SK-N-SH (cell line): ENCODE measurements around the gene ZSCAN21. TPM values are rescaled to one million over a fixed set of nuclear protein-coding genes. Genes with fewer than 3 reads are reported as not detected.

Source experiments
- CTCF ChIA-PET: fragments of 300-600, 350-600 bp; formaldehyde crosslinking; extraction: SDS; loops from one replicate; lab custom pipeline; 2021; lab: Yijun Ruan, JAX
- POLR2A ChIA-PET: fragments of 350-600 bp; sonication (Branson Sonifier 250); formaldehyde crosslinking; extraction: SDS; loops from one replicate; lab custom pipeline; 2020; ENCODE audit warnings: antibody characterized with exemption, inconsistent platforms; lab: Yijun Ruan, JAX
- DNase-seq: peaks from one replicate; pipeline ENCODE4 v3.0.0; 2012
- H2AFZ ChIP-seq: fragments of 200-600 bp; sonication (generic); 2 replicates; pipeline ENCODE4 v1.8.1; 2016; ENCODE audit warnings: antibody characterized with exemption, mild to moderate bottlenecking, low read depth
- H3F3A ChIP-seq: fragments of 200-600 bp; sonication (generic); replicated peaks from 2 replicates; pipeline ENCODE3; 2016; ENCODE audit warnings: antibody characterized with exemption, mild to moderate bottlenecking; ENCODE audit not compliant: insufficient read depth
- H3K27ac ChIP-seq, 2 experiments: fragments of 200-500 bp in 1 of 2; fragments of 200-600 bp in 1 of 2; sonication (Bioruptor generic) in 1 of 2; sonication (generic), shearing (Covaris generic) in 1 of 2; 2 replicates each; pipeline versions ENCODE4 v1.5.1 to v1.6.1; 2014 to 2016; ENCODE audit warnings: low read depth in 2 of 2, inconsistent platforms in 1 of 2, low read length in 1 of 2, mild to moderate bottlenecking in 1 of 2, mixed read lengths in 1 of 2
- H3K27me3 ChIP-seq: fragments of 200-600 bp; sonication (generic), shearing (Covaris generic); 2 replicates; pipeline ENCODE4 v1.6.1; 2016; ENCODE audit warnings: mixed run types; ENCODE audit not compliant: insufficient read depth
- H3K36me3 ChIP-seq, 2 experiments: fragments of 200-500 bp in 1 of 2; fragments of 200-600 bp in 1 of 2; sonication (Bioruptor generic) in 1 of 2; sonication (generic) in 1 of 2; replicated peaks in 1 of 2; 2 replicates each; pipeline versions ENCODE3 to v1.5.1; 2014 to 2016; ENCODE audit warnings: low read length in 1 of 2, mild to moderate bottlenecking in 1 of 2; ENCODE audit not compliant: insufficient read depth in 2 of 2, control insufficient read depth in 1 of 2
- H3K4me1 ChIP-seq, 2 experiments: fragments of 200-500 bp in 1 of 2; fragments of 200-600 bp in 1 of 2; sonication (Bioruptor generic) in 1 of 2; sonication (generic), shearing (Covaris generic) in 1 of 2; 2 replicates each; pipeline versions ENCODE4 v1.5.1 to v1.6.1; 2014 to 2016; ENCODE audit warnings: low read depth in 1 of 2, low read length in 1 of 2, mixed run types in 1 of 2; ENCODE audit not compliant: insufficient read depth in 2 of 2, control insufficient read depth in 1 of 2
- H3K4me2 ChIP-seq: fragments of 200-600 bp; sonication (generic), shearing (Covaris generic); 2 replicates; pipeline ENCODE4 v1.6.1; 2017; ENCODE audit warnings: mixed run types
- H3K4me3 ChIP-seq, 2 experiments: fragments of 200-500 bp in 1 of 2; fragments of 200-600 bp in 1 of 2; sonication (Bioruptor generic) in 1 of 2; sonication (generic), shearing (Covaris generic) in 1 of 2; 2 replicates each; pipeline versions ENCODE4 v1.5.1 to v1.8.1; 2014 to 2016; ENCODE audit warnings: low read depth in 2 of 2, inconsistent platforms in 1 of 2, low read length in 1 of 2, mild to moderate bottlenecking in 1 of 2, mixed read lengths in 1 of 2, moderate library complexity in 1 of 2
- H3K79me2 ChIP-seq: fragments of 200-600 bp; sonication (generic); 2 replicates; pipeline ENCODE4 v1.8.1; 2017; ENCODE audit warnings: mild to moderate bottlenecking; ENCODE audit not compliant: insufficient read depth
- H3K9ac ChIP-seq: fragments of 200-600 bp; sonication (generic); 2 replicates; pipeline ENCODE4 v1.6.1; 2017; ENCODE audit warnings: mixed run types
- H3K9me2 ChIP-seq: fragments of 200-600 bp; sonication (generic); 2 replicates; pipeline ENCODE4 v1.6.1; 2017; ENCODE audit warnings: mixed run types
- H3K9me3 ChIP-seq: fragments of 200-600 bp; sonication (generic); 2 replicates; pipeline ENCODE4 v1.6.1; 2017; ENCODE audit warnings: mixed run types, mild to moderate bottlenecking, moderate library complexity
- H4K20me1 ChIP-seq: fragments of 200-600 bp; sonication (generic); 2 replicates; pipeline ENCODE4 v1.6.1; 2017; ENCODE audit warnings: mild to moderate bottlenecking, mixed run types; ENCODE audit not compliant: insufficient read depth
- EP300 ChIP-seq, 2 experiments: IDR thresholded peaks; 2 replicates each; pipeline versions ENCODE4 v1.4.0 to v1.6.1; 2012; ENCODE audit warnings: borderline replicate concordance in 1 of 2, low read depth in 1 of 2, low read length in 1 of 2
- FOXJ3 ChIP-seq: sonication (generic); formaldehyde crosslinking; IDR thresholded peaks from 2 replicates; pipeline ENCODE4 v1.5.1; 2020; ENCODE audit warnings: mild to moderate bottlenecking, missing genetic modification reagents
- MEF2A ChIP-seq: IDR thresholded peaks from 2 replicates; pipeline ENCODE4 v1.4.0; 2012; ENCODE audit warnings: low read depth, borderline replicate concordance
- POLR2AphosphoS5 ChIP-seq: IDR thresholded peaks from 2 replicates; pipeline ENCODE4 v1.6.1; 2012; ENCODE audit warnings: low read depth, low read length
- SIN3A ChIP-seq: IDR thresholded peaks from 2 replicates; pipeline ENCODE4 v1.6.1; 2012; ENCODE audit warnings: low read depth, mild to moderate bottlenecking, low read length, moderate library complexity, borderline replicate concordance
- SMC3 ChIP-seq: IDR thresholded peaks from 2 replicates; pipeline ENCODE4 v1.6.1; 2012; ENCODE audit warnings: low read depth, low read length, improper control_type of control experiment
- TCF12 ChIP-seq: IDR thresholded peaks from 2 replicates; pipeline ENCODE4 v1.4.0; 2012
- USF1 ChIP-seq: IDR thresholded peaks from 2 replicates; pipeline ENCODE4 v1.4.0; 2012; ENCODE audit warnings: low read depth, borderline replicate concordance
- WGBS: methylation state at CpG from one replicate; pipeline ENCODE4 v1.1.6; 2017; ENCODE audit warnings: low lambda C conversion rate; 5-methylcytosine and 5-hydroxymethylcytosine counted together
- polyA plus RNA-seq, 3 experiments: library from polyadenylated mRNA; depleted of rRNA; stranded (reverse); fragments of >200 nt; gene quantifications; 2 replicates each; pipeline ENCODE4 v1.2.3, GENCODE V29; 2012
- TF ChIP-seq, protein P1 (sequence below): IDR thresholded peaks from 2 replicates; pipeline ENCODE4 v1.4.0; 2012; ENCODE audit warnings: low read depth, borderline replicate concordance

ZSCAN21 gene
- polyA plus RNA-seq, 1 of the 3 experiments (the other 2 are of a cell fraction): 17.5 TPM

GRCh38 chr7:100093925-100094486 is 44.4 kb downstream of the ZSCAN21 start:
- Histone ChIP-seq H3K79me2 (peaks cover 89% of the 10 kb centered on the region), H3K9ac (no peak overlapping the region)
- CTCF ChIA-PET: interaction anchor here (1.2 kb wide), 1 partner anchor 37 kb away, joined by 6 read pairs; no protein-coding TSS in a partner anchor

GRCh38 chr7:100095289-100095688 is 45.7 kb downstream of the ZSCAN21 start:
- H3K79me2 ChIP-seq: peaks cover 89% of the 10 kb centered on the region
- POLR2A ChIA-PET: interaction anchor here (1.0 kb wide), 1 partner anchor 9 kb away, joined by 3 read pairs; no protein-coding TSS in a partner anchor

More at GRCh38 chr7:100093925-100094486, 44.4 kb downstream of the ZSCAN21 start:
- no peak for DNase-seq
- 86% methylated on average over 16 of the region's 16 CpGs for WGBS
- Histone ChIP-seq H3K27me3 (no peaks in the 10 kb centered on the region), H3F3A (peaks cover 75% of the 10 kb centered on the region), H4K20me1 (peaks cover 3% of the 10 kb centered on the region; the same call in 1 of the 2 replicates), H3K9me3 (no peaks in the 10 kb centered on the region), H3K36me3 (peaks cover 81 to 82% of the 10 kb centered on the region in 2 experiments), H2AFZ (no peak overlapping the region), H3K4me3 (no peak overlapping the region; a peak in 1 of 4 replicates), H3K4me1 (peaks cover 18 to 58% of the 10 kb centered on the region in 2 experiments; a peak in 3 of 4 replicates), H3K4me2 (no peak overlapping the region), H3K27ac (peak overlapping the region in 1 of 2 experiments; percentile 58; a peak in 2 of 4 replicates), H3K9me2 (no peaks in the 10 kb centered on the region)
- POLR2A ChIA-PET: interaction anchor here (1.0 to 7.5 kb wide), 2 partner anchors 7 to 35 kb away, joined by 4 to 98 read pairs; partner anchors contain the start of genes AP4M1 and MCM7
- TF ChIP-seq POLR2AphosphoS5 (peak; percentile 45; the same call in 1 of the 2 replicates), MEF2A (no peak), FOXJ3 (CRISPR knock-in tag) (0 out of 2 replicates have a peak, but pooled peaks have one; percentile 43), USF1 (no peak), TCF12 (no peak), EP300 (IDR thresholded peaks at IDR 0.05; ENCODE audit: borderline replicate concordance in 1 of 2, low read depth in 1 of 2, low read length in 1 of 2) (no peak), SIN3A (0 out of 2 replicates have a peak, but pooled peaks have one; percentile 7), SMC3 (no peak)
- TF ChIP-seq, protein P1, sequence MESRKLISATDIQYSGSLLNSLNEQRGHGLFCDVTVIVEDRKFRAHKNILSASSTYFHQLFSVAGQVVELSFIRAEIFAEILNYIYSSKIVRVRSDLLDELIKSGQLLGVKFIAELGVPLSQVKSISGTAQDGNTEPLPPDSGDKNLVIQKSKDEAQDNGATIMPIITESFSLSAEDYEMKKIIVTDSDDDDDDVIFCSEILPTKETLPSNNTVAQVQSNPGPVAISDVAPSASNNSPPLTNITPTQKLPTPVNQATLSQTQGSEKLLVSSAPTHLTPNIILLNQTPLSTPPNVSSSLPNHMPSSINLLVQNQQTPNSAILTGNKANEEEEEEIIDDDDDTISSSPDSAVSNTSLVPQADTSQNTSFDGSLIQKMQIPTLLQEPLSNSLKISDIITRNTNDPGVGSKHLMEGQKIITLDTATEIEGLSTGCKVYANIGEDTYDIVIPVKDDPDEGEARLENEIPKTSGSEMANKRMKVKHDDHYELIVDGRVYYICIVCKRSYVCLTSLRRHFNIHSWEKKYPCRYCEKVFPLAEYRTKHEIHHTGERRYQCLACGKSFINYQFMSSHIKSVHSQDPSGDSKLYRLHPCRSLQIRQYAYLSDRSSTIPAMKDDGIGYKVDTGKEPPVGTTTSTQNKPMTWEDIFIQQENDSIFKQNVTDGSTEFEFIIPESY: peak; percentile 1; the same call in 1 of the 2 replicates

More at GRCh38 chr7:100095289-100095688, 45.7 kb downstream of the ZSCAN21 start:
- H3K9me3 ChIP-seq: no peaks in the 10 kb centered on the region
- no peaks in the 10 kb centered on the region for H3K27me3 ChIP-seq
- peaks cover 90 to 91% of the 10 kb centered on the region in 2 experiments for H3K36me3 ChIP-seq
- no peak overlapping the region for H3K4me3 ChIP-seq
- H2AFZ ChIP-seq: no peak overlapping the region
- no peak overlapping the region for H3K9ac ChIP-seq
- H3F3A ChIP-seq: peaks cover 68% of the 10 kb centered on the region
- H3K27ac ChIP-seq: no peak overlapping the region; a peak in 1 of 4 replicates
- H3K4me2 ChIP-seq: no peak overlapping the region
- DNase-seq: no peak
- WGBS: 79% methylated on average over 9 of the region's 9 CpGs
- peaks cover 3% of the 10 kb centered on the region; the same call in 1 of the 2 replicates for H4K20me1 ChIP-seq
- H3K9me2 ChIP-seq: no peaks in the 10 kb centered on the region
- CTCF ChIA-PET: interaction anchor here (0.9 to 1.2 kb wide), 3 partner anchors 13 to 116 kb away, joined by 3 to 6 read pairs (median 3); no protein-coding TSS in a partner anchor
- peaks cover 22 to 61% of the 10 kb centered on the region in 2 experiments; a peak in 3 of 4 replicates for H3K4me1 ChIP-seq
- TF ChIP-seq USF1 (no peak), POLR2AphosphoS5 (peak; percentile 55; the same call in 1 of the 2 replicates)
